Measurements from ENCODE around the gene FUT1. TPM values are rescaled to one million over a fixed set of nuclear protein-coding genes. Genes with fewer than 3 reads are reported as not detected.
A peak's percentile ranks its signal among the peaks of the same experiment; 100 is the strongest.

FUT1 gene
- total and polyA plus RNA-seq, 9 of the 15 experiments (the other 6 are each of a cell fraction or from before 2014, with no cell fraction given): 2.3 to 18.5 (median 8.8) TPM

DNA sequence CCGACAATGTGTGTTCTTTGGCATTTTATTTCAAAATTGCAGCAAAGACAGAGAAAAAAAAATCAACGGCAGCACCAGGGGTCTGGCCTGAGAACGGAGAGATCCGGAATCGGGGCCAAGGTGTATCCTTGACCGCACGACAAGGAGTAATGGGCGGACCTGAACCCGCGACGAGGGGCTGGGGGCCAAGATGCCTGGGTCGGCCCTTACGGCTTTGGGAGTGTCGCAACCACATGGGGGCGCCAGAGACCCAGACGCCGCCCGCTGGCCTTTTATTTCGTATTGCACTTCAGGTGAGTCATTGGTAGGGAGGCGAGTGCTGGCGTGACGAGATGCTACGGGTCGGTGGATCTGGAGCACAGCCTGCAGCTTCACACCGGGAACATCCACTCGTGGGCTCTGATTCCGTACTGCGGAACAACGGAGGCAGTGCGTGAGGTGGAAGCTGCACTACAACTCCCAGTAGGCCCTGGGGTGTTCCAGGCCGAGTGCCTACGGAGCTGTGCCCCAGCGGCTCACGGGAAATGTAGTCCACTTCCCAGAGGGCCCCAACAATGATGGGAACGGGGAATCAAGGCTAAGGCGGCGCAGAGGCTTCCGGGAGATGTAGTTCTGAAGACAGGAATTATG lies 42.7 kb upstream of the FUT1 start (continued):
- TF ChIP-seq MTF1 (CRISPR knock-in tag; IDR thresholded peaks at IDR 0.05; ENCODE audit: borderline replicate concordance): no peak
- TF ChIP-seq ZFP36 (IDR thresholded peaks at IDR 0.05; ENCODE audit: low read depth, low read length, partially characterized antibody): no peak
- TF ChIP-seq NFYB (IDR thresholded peaks at IDR 0.05; ENCODE audit: extremely low read depth, insufficient read length): no peak
- TF ChIP-seq SMARCE1 (IDR thresholded peaks at IDR 0.05): 0 out of 2 replicates have a peak, but pooled peaks have one; percentile 13
- TF ChIP-seq SMARCC2 (IDR thresholded peaks at IDR 0.05; ENCODE audit: low read depth): no peak
- peak; percentile 97 for TF ChIP-seq ZNF584 (CRISPR knock-in tag; IDR thresholded peaks at IDR 0.05; ENCODE audit: low read depth)
- peak; percentile 28; the same call in 1 of the 2 replicates for TF ChIP-seq ZNF24 (IDR thresholded peaks at IDR 0.05)
- TF ChIP-seq, protein P1, sequence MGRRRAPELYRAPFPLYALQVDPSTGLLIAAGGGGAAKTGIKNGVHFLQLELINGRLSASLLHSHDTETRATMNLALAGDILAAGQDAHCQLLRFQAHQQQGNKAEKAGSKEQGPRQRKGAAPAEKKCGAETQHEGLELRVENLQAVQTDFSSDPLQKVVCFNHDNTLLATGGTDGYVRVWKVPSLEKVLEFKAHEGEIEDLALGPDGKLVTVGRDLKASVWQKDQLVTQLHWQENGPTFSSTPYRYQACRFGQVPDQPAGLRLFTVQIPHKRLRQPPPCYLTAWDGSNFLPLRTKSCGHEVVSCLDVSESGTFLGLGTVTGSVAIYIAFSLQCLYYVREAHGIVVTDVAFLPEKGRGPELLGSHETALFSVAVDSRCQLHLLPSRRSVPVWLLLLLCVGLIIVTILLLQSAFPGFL (CRISPR knock-in tag; IDR thresholded peaks at IDR 0.05): no peak
- TF ChIP-seq ZNF263 (CRISPR knock-in tag; IDR thresholded peaks at IDR 0.05; ENCODE audit: borderline replicate concordance): peak; percentile 79; the same call in 1 of the 2 replicates
- TF ChIP-seq RFX1 (IDR thresholded peaks at IDR 0.05): no peak
- peak; percentile 18; the same call in 1 of the 2 replicates for TF ChIP-seq BHLHE40 (IDR thresholded peaks at IDR 0.05; ENCODE audit: low read length)
- TF ChIP-seq, protein P2, sequence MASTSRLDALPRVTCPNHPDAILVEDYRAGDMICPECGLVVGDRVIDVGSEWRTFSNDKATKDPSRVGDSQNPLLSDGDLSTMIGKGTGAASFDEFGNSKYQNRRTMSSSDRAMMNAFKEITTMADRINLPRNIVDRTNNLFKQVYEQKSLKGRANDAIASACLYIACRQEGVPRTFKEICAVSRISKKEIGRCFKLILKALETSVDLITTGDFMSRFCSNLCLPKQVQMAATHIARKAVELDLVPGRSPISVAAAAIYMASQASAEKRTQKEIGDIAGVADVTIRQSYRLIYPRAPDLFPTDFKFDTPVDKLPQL (IDR thresholded peaks at IDR 0.05; ENCODE audit: extremely low read depth, insufficient read length): no peak
- TF ChIP-seq SMAD3 (CRISPR knock-in tag; conservative IDR thresholded peaks at IDR 0.05): 0 out of 2 replicates have a peak, but pooled peaks have one; percentile 50
- peak; percentile 99 for TF ChIP-seq ZNF766 (CRISPR knock-in tag; conservative IDR thresholded peaks at IDR 0.05)
- TF ChIP-seq CBX8 (IDR thresholded peaks at IDR 0.05; ENCODE audit: borderline replicate concordance, extremely low read depth, low read depth, low read length, poor library complexity, severe bottlenecking): no peak
- peak; percentile 57 for TF ChIP-seq NBN (IDR thresholded peaks at IDR 0.05; ENCODE audit: low read depth)
- TF ChIP-seq EHMT2 (IDR thresholded peaks at IDR 0.05): no peak
- no peak for TF ChIP-seq NFRKB (IDR thresholded peaks at IDR 0.05; ENCODE audit: low read depth)
- no peak for TF ChIP-seq MXI1 (IDR thresholded peaks at IDR 0.05; ENCODE audit: low read depth, low read length)
- no peak for TF ChIP-seq GATAD2B (IDR thresholded peaks at IDR 0.05; ENCODE audit: borderline replicate concordance)
- TF ChIP-seq CXXC5 (CRISPR knock-in tag; IDR thresholded peaks at IDR 0.05): peak; percentile 86
- TF ChIP-seq, protein P3, sequence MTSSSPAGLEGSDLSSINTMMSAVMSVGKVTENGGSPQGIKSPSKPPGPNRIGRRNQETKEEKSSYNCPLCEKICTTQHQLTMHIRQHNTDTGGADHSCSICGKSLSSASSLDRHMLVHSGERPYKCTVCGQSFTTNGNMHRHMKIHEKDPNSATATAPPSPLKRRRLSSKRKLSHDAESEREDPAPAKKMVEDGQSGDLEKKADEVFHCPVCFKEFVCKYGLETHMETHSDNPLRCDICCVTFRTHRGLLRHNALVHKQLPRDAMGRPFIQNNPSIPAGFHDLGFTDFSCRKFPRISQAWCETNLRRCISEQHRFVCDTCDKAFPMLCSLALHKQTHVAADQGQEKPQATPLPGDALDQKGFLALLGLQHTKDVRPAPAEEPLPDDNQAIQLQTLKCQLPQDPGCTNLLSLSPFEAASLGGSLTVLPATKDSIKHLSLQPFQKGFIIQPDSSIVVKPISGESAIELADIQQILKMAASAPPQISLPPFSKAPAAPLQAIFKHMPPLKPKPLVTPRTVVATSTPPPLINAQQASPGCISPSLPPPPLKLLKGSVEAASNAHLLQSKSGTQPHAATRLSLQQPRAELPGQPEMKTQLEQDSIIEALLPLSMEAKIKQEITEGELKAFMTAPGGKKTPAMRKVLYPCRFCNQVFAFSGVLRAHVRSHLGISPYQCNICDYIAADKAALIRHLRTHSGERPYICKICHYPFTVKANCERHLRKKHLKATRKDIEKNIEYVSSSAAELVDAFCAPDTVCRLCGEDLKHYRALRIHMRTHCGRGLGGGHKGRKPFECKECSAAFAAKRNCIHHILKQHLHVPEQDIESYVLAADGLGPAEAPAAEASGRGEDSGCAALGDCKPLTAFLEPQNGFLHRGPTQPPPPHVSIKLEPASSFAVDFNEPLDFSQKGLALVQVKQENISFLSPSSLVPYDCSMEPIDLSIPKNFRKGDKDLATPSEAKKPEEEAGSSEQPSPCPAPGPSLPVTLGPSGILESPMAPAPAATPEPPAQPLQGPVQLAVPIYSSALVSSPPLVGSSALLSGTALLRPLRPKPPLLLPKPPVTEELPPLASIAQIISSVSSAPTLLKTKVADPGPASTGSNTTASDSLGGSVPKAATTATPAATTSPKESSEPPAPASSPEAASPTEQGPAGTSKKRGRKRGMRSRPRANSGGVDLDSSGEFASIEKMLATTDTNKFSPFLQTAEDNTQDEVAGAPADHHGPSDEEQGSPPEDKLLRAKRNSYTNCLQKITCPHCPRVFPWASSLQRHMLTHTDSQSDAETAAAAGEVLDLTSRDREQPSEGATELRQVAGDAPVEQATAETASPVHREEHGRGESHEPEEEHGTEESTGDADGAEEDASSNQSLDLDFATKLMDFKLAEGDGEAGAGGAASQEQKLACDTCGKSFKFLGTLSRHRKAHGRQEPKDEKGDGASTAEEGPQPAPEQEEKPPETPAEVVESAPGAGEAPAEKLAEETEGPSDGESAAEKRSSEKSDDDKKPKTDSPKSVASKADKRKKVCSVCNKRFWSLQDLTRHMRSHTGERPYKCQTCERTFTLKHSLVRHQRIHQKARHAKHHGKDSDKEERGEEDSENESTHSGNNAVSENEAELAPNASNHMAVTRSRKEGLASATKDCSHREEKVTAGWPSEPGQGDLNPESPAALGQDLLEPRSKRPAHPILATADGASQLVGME (CRISPR knock-in tag; IDR thresholded peaks at IDR 0.05): no peak; the same call in 1 of the 2 replicates
- no peak for TF ChIP-seq NFXL1 (CRISPR knock-in tag; IDR thresholded peaks at IDR 0.05)

Measured in K562 (cell line).